Measurements from ENCODE around the gene AANAT.
A peak's percentile ranks its signal among the peaks of the same experiment; 100 is the strongest.
"Not testable (repeated sequence)": the region's sequence is repeated elsewhere in the genome, so short reads cannot be mapped to it uniquely, and the experiment has no call there.

AANAT gene

DNA sequence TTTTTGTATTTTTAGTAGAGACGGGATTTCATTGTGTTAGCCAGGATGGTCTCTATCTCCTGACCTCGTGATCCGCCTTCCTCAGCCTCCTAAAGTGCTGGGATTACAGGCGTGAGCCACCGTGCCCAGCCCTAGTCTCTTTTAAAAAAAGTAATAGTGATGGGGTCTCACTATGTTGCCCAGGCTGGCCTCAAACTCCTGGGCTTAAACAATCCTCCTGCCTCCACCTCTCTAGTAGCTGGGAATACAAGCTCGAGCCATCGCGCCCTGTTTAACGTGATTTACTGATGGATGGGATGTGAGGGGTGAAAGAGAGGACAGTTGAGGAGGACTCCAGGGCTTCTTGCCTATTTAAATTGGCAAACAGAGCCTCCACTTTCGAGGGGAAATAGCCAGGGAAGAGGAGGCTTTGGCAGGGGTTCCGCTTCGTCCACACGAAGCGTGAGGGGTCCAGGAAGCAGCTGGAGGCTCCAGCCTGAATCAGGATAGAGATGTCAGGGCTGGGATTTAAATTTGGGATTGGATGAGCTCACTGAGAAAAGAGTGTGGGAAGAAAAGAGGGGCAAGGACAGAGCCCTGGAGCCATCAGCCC, 41.2 kb downstream of the AANAT start:
- peak; percentile 54 for DNase-seq

DNA sequence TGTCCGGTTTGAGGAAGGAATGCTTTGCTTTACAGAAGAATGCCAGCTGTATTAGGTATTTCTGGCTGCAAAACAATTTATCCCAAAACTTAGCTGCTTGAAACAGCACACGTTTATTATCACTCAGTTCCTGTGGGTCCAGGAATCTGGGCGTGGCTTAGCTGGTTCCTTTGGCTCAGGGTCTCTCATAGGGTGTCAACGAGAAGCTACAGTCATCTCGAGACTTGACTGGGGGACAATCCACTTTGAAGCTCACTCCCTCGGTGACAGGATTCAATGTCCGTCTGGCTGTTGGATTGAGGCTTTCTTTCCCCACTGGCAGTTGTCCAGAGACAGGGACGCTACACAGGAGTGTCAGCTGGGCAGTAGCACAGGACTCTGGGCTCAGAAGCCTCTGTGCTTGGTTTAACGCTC, 43.4 kb downstream of the AANAT start:
- no peak for DNase-seq

DNA sequence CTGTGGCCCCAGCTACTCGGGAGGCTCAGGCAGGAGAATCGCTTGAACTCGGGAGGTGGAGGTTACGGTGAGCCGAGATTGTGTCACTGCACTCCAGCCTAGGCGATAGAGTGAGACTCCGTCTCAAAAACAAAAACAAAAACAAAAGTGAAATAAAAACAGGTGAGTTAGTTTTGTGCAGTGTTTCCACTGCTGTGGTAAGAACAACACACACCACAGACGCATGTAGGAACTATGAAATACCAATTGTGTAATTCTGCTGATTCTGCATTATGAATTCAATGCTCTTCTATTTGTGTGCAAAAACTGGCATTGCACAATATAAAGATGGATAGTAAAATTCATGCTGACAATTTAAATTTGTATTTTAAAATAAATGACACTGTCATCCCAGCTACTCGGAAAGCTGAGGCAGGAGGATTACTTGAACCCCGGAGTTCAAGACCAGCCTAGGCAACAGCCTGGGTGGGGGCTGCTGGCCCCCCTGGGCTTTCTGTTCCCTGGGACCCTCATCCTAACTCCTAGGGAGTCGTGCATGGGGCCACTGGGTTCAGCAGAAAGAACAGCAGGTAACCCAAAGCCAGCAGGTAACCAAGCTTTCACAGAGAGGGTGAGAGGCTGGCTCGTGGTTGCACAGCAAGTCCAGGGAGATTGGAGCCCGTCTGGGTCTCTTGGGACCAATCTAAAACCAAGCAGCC, 44.4 kb downstream of the AANAT start:
- DNase-seq, result no peak

- no peak for DNase-seq
Observed at GRCh38 chr17:76512366-76513305, 45.2 kb downstream of the AANAT start.

DNA sequence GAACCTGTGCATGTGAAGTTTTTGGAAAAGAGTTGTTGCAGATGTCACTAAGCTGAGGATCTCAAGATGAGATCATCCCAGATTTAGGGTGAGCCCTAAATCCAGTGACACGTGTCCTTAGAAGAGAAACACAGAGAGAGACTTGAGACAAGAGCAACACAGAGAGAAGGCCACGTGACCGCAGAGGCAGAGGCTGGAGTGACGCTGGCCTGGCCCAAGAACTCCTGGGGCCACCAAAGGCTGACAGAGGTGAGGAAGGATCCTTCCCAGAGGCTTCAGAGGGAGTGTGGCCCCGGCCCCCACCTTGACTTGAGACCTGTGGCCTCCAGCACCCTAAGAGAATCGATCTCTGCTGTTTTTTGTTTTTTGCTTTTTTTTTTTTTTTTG, 45.9 kb downstream of the AANAT start:
- DNase-seq, result no peak

DNA sequence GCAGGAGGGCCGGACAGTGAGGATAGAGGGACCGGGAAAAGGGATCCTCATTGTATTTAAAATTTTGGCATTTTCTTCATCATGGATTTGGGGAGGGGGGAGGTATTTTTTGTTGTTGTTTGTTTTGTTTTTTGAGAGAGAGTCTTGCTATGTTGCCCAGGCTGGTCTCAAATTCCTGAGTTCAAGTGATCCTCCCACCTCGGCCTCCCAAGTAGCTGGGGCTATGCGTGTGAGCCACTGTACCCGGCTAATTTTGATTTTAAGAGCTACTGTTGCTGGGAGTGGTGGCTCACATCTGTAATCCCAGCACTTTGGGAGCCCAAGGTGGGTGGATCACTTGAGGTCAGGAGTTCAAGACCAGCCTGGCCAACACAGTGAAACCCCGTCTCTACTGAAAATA, 47.0 kb downstream of the AANAT start:
- not testable (repeated sequence) for DNase-seq

- peak; percentile 72 for DNase-seq
Observed at GRCh38 chr17:76515274-76515949, 48.0 kb downstream of the AANAT start.

GRCh38 chr17:76517638-76518038, 50.2 kb downstream of the AANAT start:
- DNase-seq, result no peak

DNA sequence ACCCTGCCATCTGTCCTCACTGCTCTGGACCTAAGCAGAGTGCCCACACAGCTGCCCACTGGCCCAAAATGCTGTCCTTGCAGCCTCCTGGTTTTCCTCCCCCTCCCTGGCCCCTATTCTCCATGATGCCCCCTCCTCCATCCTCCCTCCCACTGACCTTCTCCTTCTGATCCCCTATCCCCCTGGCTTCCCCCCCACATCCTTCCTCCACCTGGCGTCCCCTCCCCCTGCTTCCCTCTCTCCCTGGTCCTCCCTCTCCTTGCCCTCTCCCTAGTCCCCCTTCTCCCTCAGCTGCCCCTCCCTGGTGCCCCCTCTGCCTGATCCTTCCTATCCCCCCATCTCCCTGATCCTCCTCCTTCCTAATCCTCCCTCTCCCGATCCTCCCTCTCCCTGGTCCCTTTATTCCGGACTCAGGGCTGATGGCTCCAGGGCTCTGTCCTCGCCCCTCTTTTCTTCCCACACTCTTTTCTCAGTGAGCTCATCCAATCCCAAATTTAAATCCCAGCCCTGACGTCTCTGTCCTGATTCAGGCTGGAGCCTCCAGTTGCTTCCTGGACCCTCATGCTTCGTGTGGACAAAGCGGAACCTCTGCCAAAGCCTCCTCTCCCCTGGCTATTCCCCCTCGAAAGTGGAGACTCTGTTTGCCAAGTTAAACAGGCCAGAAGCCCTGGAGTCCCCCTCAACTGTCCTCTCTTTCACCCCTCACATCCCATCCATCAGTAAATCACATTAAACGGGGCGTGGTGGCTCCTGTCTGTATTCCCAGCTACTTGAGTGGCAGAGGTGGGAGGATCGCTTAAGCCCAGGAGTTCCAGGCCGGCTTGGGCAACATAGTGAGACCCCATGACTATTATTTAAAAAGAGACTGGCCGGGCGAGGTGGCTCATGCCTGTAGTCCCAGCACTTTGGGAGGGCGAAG, 51.9 kb downstream of the AANAT start:
- peak; percentile 84 for DNase-seq

All from right hindlimb (tissue), 1 donor.